ENCODE measurements around the gene STK17B.

DNA sequence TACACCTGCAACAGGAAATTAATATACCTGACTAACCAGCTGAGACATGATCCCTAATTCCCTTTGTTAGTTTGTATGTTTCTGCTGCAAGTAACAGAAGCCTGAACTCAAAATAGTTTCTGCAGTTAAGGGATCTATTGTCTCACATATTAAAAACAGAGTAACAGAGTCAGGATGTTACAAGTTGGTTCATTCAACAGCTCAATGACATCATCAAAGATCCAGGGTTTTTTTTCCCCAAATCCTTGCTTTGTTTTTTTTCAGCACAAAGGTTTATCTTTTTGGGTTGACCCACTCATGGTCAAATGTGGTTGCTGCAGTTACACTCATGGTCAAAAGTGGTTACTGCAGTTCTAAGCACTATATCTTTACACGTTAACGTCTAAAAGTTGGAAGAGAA lies 67.8 kb downstream of the STK17B start:
- TF ChIP-seq CTCF (IDR thresholded peaks at IDR 0.05) (no peak), POLR2A (IDR thresholded peaks at IDR 0.05) (no peak)
